ENCODE results near the gene TANC1.

Gene TANC1

GRCh38 chr2:159262904-159263303 lies 294.5 kb downstream of the TANC1 start:
- no peak overlapping the region for H3K27ac ChIP-seq

GRCh38 chr2:159265171-159265576 lies 296.7 kb downstream of the TANC1 start:
- Histone ChIP-seq H3K4me3 (no peak overlapping the region), H3K27ac (no peak overlapping the region), H3K4me1 (no peaks in the 10 kb centered on the region), H3K4me2 (no peak overlapping the region), H4K20me1 (no peaks in the 10 kb centered on the region), H3K9me3 (peaks cover 10% of the 10 kb centered on the region), H3K9ac (no peak overlapping the region), H3K27me3 (no peaks in the 10 kb centered on the region), H3K36me3 (peaks cover 74% of the 10 kb centered on the region)
- no peak for TF ChIP-seq Cebpa-rat (IDR thresholded peaks at IDR 0.05)

More at GRCh38 chr2:159262904-159263303, 294.5 kb downstream of the TANC1 start:
- no peak overlapping the region for H3K4me2 ChIP-seq
- peaks cover 83% of the 10 kb centered on the region for H3K36me3 ChIP-seq
- H3K4me3 ChIP-seq = no peak overlapping the region
- H4K20me1 ChIP-seq = no peaks in the 10 kb centered on the region
- no peak for TF ChIP-seq Cebpa-rat (IDR thresholded peaks at IDR 0.05)
- H3K9me3 ChIP-seq = peaks cover 10% of the 10 kb centered on the region
- no peak overlapping the region for H3K9ac ChIP-seq
- H3K4me1 ChIP-seq = no peaks in the 10 kb centered on the region
- H3K27me3 ChIP-seq = no peaks in the 10 kb centered on the region

- H3K4me2 ChIP-seq = no peak overlapping the region
- H4K20me1 ChIP-seq = no peaks in the 10 kb centered on the region
- peaks cover 14% of the 10 kb centered on the region for H3K9me3 ChIP-seq
- no peak overlapping the region for H3K4me3 ChIP-seq
- no peak overlapping the region for H3K9ac ChIP-seq
- no peaks in the 10 kb centered on the region for H3K27me3 ChIP-seq
- H3K4me1 ChIP-seq = no peaks in the 10 kb centered on the region
- H3K27ac ChIP-seq = no peak overlapping the region
- no peak for TF ChIP-seq Cebpa-rat (IDR thresholded peaks at IDR 0.05)
- H3K36me3 ChIP-seq = peaks cover 78% of the 10 kb centered on the region
Measured at GRCh38 chr2:159266554-159266953, 298.1 kb downstream of the TANC1 start.

GRCh38 chr2:159267921-159268320 lies 299.5 kb downstream of the TANC1 start:
- no peak overlapping the region for H3K4me2 ChIP-seq
- H3K9me3 ChIP-seq = peaks cover 19% of the 10 kb centered on the region
- H4K20me1 ChIP-seq = no peaks in the 10 kb centered on the region
- H3K36me3 ChIP-seq = peaks cover 77% of the 10 kb centered on the region
- no peaks in the 10 kb centered on the region for H3K27me3 ChIP-seq
- no peak overlapping the region for H3K4me3 ChIP-seq
- H3K4me1 ChIP-seq = no peaks in the 10 kb centered on the region
- no peak overlapping the region for H3K27ac ChIP-seq
- no peak overlapping the region for H3K9ac ChIP-seq
- no peak for TF ChIP-seq Cebpa-rat (IDR thresholded peaks at IDR 0.05)

- H3K27ac ChIP-seq = no peak overlapping the region
- no peak overlapping the region for H3K4me3 ChIP-seq
- TF ChIP-seq Cebpa-rat (IDR thresholded peaks at IDR 0.05) = no peak
- peaks cover 65% of the 10 kb centered on the region for H3K36me3 ChIP-seq
- no peak overlapping the region for H3K9ac ChIP-seq
- H3K27me3 ChIP-seq = no peaks in the 10 kb centered on the region
- no peaks in the 10 kb centered on the region; the same call in 1 of the 2 replicates for H4K20me1 ChIP-seq
- H3K9me3 ChIP-seq = peaks cover 19% of the 10 kb centered on the region
- H3K4me1 ChIP-seq = no peaks in the 10 kb centered on the region
- H3K4me2 ChIP-seq = no peak overlapping the region
Measured at GRCh38 chr2:159270744-159271379, 302.4 kb downstream of the TANC1 start.

- no peak overlapping the region for H3K27ac ChIP-seq
- H4K20me1 ChIP-seq = no peaks in the 10 kb centered on the region; the same call in 1 of the 2 replicates
- no peak for TF ChIP-seq Cebpa-rat (IDR thresholded peaks at IDR 0.05)
- no peak overlapping the region for H3K4me2 ChIP-seq
- H3K4me1 ChIP-seq = no peaks in the 10 kb centered on the region
- peaks cover 12% of the 10 kb centered on the region for H3K9me3 ChIP-seq
- peaks cover 60% of the 10 kb centered on the region for H3K36me3 ChIP-seq
- H3K9ac ChIP-seq = no peak overlapping the region
- no peak overlapping the region for H3K4me3 ChIP-seq
- no peaks in the 10 kb centered on the region for H3K27me3 ChIP-seq
Measured at GRCh38 chr2:159272156-159272555, 303.7 kb downstream of the TANC1 start.

- TF ChIP-seq Cebpa-rat (IDR thresholded peaks at IDR 0.05) = no peak
- no peak overlapping the region for H3K4me2 ChIP-seq
- peaks cover 9% of the 10 kb centered on the region for H3K9me3 ChIP-seq
- no peaks in the 10 kb centered on the region for H3K4me1 ChIP-seq
- no peaks in the 10 kb centered on the region; the same call in 1 of the 2 replicates for H4K20me1 ChIP-seq
- no peak overlapping the region for H3K9ac ChIP-seq
- no peak overlapping the region for H3K27ac ChIP-seq
- no peak overlapping the region for H3K4me3 ChIP-seq
- no peaks in the 10 kb centered on the region for H3K27me3 ChIP-seq
- H3K36me3 ChIP-seq = peaks cover 69% of the 10 kb centered on the region
Measured at GRCh38 chr2:159275111-159275510, 306.7 kb downstream of the TANC1 start.

- Histone ChIP-seq H3K4me2 (no peak overlapping the region), H3K27me3 (no peaks in the 10 kb centered on the region)
Measured at GRCh38 chr2:159279700-159280099, 311.3 kb downstream of the TANC1 start.

GRCh38 chr2:159281002-159281401 lies 312.6 kb downstream of the TANC1 start:
- peaks cover 25% of the 10 kb centered on the region; the same call in 1 of the 2 replicates for H3K9me3 ChIP-seq
- H3K27me3 ChIP-seq = no peaks in the 10 kb centered on the region
- no peak overlapping the region for H3K27ac ChIP-seq
- H4K20me1 ChIP-seq = peaks cover 21% of the 10 kb centered on the region
- H3K4me1 ChIP-seq = peaks cover 48% of the 10 kb centered on the region
- peaks cover 58% of the 10 kb centered on the region for H3K36me3 ChIP-seq
- no peak for TF ChIP-seq Cebpa-rat (IDR thresholded peaks at IDR 0.05)
- H3K9ac ChIP-seq = no peak overlapping the region
- H3K4me3 ChIP-seq = no peak overlapping the region
- peak overlapping the region; percentile 62; the same call in 1 of the 2 replicates for H3K4me2 ChIP-seq

More at GRCh38 chr2:159279700-159280099, 311.3 kb downstream of the TANC1 start:
- Histone ChIP-seq H3K9me3 (peaks cover 25% of the 10 kb centered on the region; the same call in 1 of the 2 replicates), H4K20me1 (peaks cover 13% of the 10 kb centered on the region), H3K4me3 (no peak overlapping the region), H3K4me1 (peaks cover 35% of the 10 kb centered on the region), H3K36me3 (peaks cover 66% of the 10 kb centered on the region), H3K9ac (no peak overlapping the region), H3K27ac (no peak overlapping the region)
- TF ChIP-seq Cebpa-rat (IDR thresholded peaks at IDR 0.05) = no peak

All from BLaER1 (cell line).